Peyer's patch (tissue), 4 donors: ENCODE data around the gene CYSRT1.

Experiments
- POLR2A ChIP-seq, 2 donors: fragments of 450-650 bp; IDR thresholded peaks; one replicate each; pipeline ENCODE4 v1.5.1; 2017; ENCODE audit warnings: antibody characterized with exemption in 2 of 2, mild to moderate bottlenecking in 2 of 2, moderate library complexity in 2 of 2
- TF ChIP-seq, protein P1 (sequence below), 6 experiments: fragments of 450-650 bp in 4 of 6; fragments of 200-600 bp in 2 of 6; sonication (generic) in 1 of 6; IDR thresholded peaks; one replicate each; pipeline ENCODE4 v1.5.1; 2017 to 2019; ENCODE audit warnings: antibody characterized with exemption in 6 of 6, mild to moderate bottlenecking in 3 of 6, moderate library complexity in 1 of 6

DNA sequence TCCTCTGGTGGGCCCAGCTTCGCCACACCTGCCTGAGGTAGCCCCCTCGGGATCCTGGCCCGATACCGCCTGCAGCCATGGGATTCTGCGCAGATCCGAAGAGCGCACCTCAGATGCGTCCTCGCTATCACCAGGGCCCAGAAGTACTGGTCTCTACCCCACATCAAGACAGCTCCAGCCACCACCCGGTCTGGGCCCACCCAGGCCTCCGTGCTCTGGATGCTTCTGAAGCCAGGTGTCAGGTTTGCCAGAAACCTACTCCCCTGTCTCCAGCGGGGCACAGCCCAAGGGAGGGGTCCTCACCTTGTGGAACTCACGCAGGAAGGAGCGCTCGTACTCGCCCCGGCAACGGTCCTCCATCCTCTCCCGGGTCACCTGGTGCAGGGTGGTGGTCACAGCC, 39.1 kb upstream of the CYSRT1 start:
- TF ChIP-seq POLR2A (IDR thresholded peaks at IDR 0.05) = no peak
- TF ChIP-seq, protein P1, sequence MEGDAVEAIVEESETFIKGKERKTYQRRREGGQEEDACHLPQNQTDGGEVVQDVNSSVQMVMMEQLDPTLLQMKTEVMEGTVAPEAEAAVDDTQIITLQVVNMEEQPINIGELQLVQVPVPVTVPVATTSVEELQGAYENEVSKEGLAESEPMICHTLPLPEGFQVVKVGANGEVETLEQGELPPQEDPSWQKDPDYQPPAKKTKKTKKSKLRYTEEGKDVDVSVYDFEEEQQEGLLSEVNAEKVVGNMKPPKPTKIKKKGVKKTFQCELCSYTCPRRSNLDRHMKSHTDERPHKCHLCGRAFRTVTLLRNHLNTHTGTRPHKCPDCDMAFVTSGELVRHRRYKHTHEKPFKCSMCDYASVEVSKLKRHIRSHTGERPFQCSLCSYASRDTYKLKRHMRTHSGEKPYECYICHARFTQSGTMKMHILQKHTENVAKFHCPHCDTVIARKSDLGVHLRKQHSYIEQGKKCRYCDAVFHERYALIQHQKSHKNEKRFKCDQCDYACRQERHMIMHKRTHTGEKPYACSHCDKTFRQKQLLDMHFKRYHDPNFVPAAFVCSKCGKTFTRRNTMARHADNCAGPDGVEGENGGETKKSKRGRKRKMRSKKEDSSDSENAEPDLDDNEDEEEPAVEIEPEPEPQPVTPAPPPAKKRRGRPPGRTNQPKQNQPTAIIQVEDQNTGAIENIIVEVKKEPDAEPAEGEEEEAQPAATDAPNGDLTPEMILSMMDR (IDR thresholded peaks at IDR 0.05) = no peak
